GM12878 (cell line): Measurements from ENCODE around the gene CLEC2A. TPM values are rescaled to one million over a fixed set of nuclear protein-coding genes. Genes with fewer than 3 reads are reported as not detected.

Source experiments
- BHLHE40 ChIP-seq, 2 experiments: fragments of 450-650 bp in 1 of 2; IDR thresholded peaks; 2 replicates each; pipeline ENCODE4 v1.6.1; 2011 to 2017; ENCODE audit warnings: low read depth in 2 of 2, borderline replicate concordance in 1 of 2, improper control_type of control experiment in 1 of 2, low read length in 1 of 2, mild to moderate bottlenecking in 1 of 2
- CEBPB ChIP-seq, 2 experiments: fragments of 150-350 bp in 1 of 2; IDR thresholded peaks; 2 replicates each; pipeline ENCODE4 v1.6.1; 2012 to 2014; ENCODE audit warnings: low read depth in 2 of 2, low read length in 2 of 2, borderline replicate concordance in 1 of 2, inconsistent platforms in 1 of 2
- CREM ChIP-seq: IDR thresholded peaks from 2 replicates; pipeline ENCODE4 v1.6.1; 2014; ENCODE audit warnings: antibody characterized with exemption, low read depth
- EGR1 ChIP-seq, 2 experiments: IDR thresholded peaks; 1 replicate in 1 of 2; 2 replicates in 1 of 2; pipeline ENCODE4 v1.6.1; 2011 to 2012; ENCODE audit warnings: low read depth in 2 of 2, low read length in 2 of 2, borderline replicate concordance in 1 of 2, mild to moderate bottlenecking in 1 of 2, moderate library complexity in 1 of 2
- FOXM1 ChIP-seq: IDR thresholded peaks from 2 replicates; pipeline ENCODE4 v1.6.1; 2012; ENCODE audit warnings: low read depth, mild to moderate bottlenecking, inconsistent platforms, low read length, moderate library complexity
- HCFC1 ChIP-seq: fragments of 150-350 bp; IDR thresholded peaks from 2 replicates; pipeline ENCODE4 v1.6.1; 2014; ENCODE audit warnings: low read length
- HDAC6 ChIP-seq: fragments of 200-600 bp; sonication (generic); IDR thresholded peaks from one replicate; pipeline ENCODE4 v1.8.0; 2017; ENCODE audit warnings: antibody characterized with exemption; ENCODE audit not compliant: unreplicated experiment
- IKZF2 ChIP-seq, 2 experiments: fragments of 450-650 bp; IDR thresholded peaks; 2 replicates each; pipeline ENCODE4 v1.6.1; 2017; ENCODE audit warnings: mild to moderate bottlenecking in 2 of 2, moderate library complexity in 2 of 2
- KLF5 ChIP-seq: fragments of 450-650 bp; IDR thresholded peaks from 2 replicates; pipeline ENCODE4 v1.6.1; 2014; ENCODE audit warnings: mild to moderate bottlenecking; ENCODE audit not compliant: partially characterized antibody
- MEF2B ChIP-seq: fragments of 450-650 bp; IDR thresholded peaks from 2 replicates; pipeline ENCODE4 v1.6.1; 2018; ENCODE audit warnings: mild to moderate bottlenecking, moderate library complexity; ENCODE audit not compliant: partially characterized antibody, poor library complexity, severe bottlenecking
- MYC ChIP-seq: IDR thresholded peaks from 2 replicates; pipeline ENCODE4 v1.6.1; 2011; ENCODE audit warnings: mild to moderate bottlenecking, low read length, moderate library complexity, inconsistent platforms; ENCODE audit not compliant: insufficient read depth, insufficient replicate concordance, insufficient read length, severe bottlenecking
- NFIC ChIP-seq: IDR thresholded peaks from 2 replicates; pipeline ENCODE4 v1.6.1; 2012; ENCODE audit warnings: low read depth, mild to moderate bottlenecking, inconsistent platforms, low read length, moderate library complexity
- NFYB ChIP-seq: IDR thresholded peaks from 2 replicates; pipeline ENCODE4 v1.6.1; 2011; ENCODE audit warnings: low read depth, mild to moderate bottlenecking, low read length, improper control_type of control experiment, moderate library complexity; ENCODE audit not compliant: insufficient read depth
- POLR2A ChIP-seq: IDR thresholded peaks from 2 replicates; pipeline ENCODE4 v1.6.1; 2011; ENCODE audit warnings: low read depth, mild to moderate bottlenecking, low read length
- RUNX3 ChIP-seq: IDR thresholded peaks from 2 replicates; pipeline ENCODE4 v1.6.1; 2012; ENCODE audit warnings: low read length, inconsistent platforms
- SMAD5 ChIP-seq: IDR thresholded peaks from 2 replicates; pipeline ENCODE4 v1.6.1; 2016; ENCODE audit warnings: antibody characterized with exemption, low read depth
- ZNF207 ChIP-seq: fragments of 450-650 bp; IDR thresholded peaks from 2 replicates; pipeline ENCODE4 v1.6.1; 2014; ENCODE audit warnings: antibody characterized with exemption, mild to moderate bottlenecking, borderline replicate concordance
- ZNF274 ChIP-seq: IDR thresholded peaks from one replicate; pipeline ENCODE4 v1.8.0; 2011; ENCODE audit not compliant: insufficient read length, insufficient read depth
- ZSCAN29 ChIP-seq: fragments of 450-650 bp; IDR thresholded peaks from 2 replicates; pipeline ENCODE4 v1.6.1; 2017; ENCODE audit warnings: mild to moderate bottlenecking, moderate library complexity
- polyA plus RNA-seq, 11 experiments: library from polyadenylated mRNA; depleted of rRNA in 4 of 11; unstranded in 6 of 11; stranded (reverse) in 5 of 11; fragments of >200 nt; fragmentation: Nextera tagmentation in 4 of 11; fragmentation: Illumina TruSeq in 1 of 11; extraction: Ambion mirVana in 4 of 11; extraction: Trizol in 1 of 11; gene quantifications; 1 replicate in 1 of 11; 2 replicates in 10 of 11; pipeline versions ENCODE4 v1.2.1 to v1.2.3, GENCODE V29; 2011 to 2016; ENCODE audit warnings: inconsistent platforms in 2 of 11, missing spikeins in 2 of 11, low read depth in 1 of 11
- total RNA-seq, 4 experiments: library from RNA; depleted of rRNA in 3 of 4; stranded (reverse); fragments of >200 nt in 3 of 4; fragmentation: Illumina TruSeq in 1 of 4; extraction: Trizol in 1 of 4; gene quantifications; 2 replicates each; pipeline versions ENCODE4 v1.2.1 to v1.2.3, GENCODE V29; 2013 to 2021
- TF ChIP-seq, protein P1 (sequence below): fragments of 450-650 bp; IDR thresholded peaks from 2 replicates; pipeline ENCODE4 v1.6.1; 2017; ENCODE audit warnings: mild to moderate bottlenecking, moderate library complexity
- TF ChIP-seq, protein P2 (sequence below): IDR thresholded peaks from 2 replicates; pipeline ENCODE4 v1.6.1; 2011; ENCODE audit warnings: low read depth, mild to moderate bottlenecking, low read length, moderate library complexity, borderline replicate concordance; ENCODE audit errors: extremely low read depth
- TF ChIP-seq, protein P3 (sequence below): IDR thresholded peaks from 2 replicates; pipeline ENCODE4 v1.6.1; 2012; ENCODE audit warnings: low read length, inconsistent platforms

The CLEC2A gene
- total and polyA plus RNA-seq, 10 of the 15 experiments (the other 5 are each of a cell fraction or from before 2014, with no cell fraction given) = not detected

DNA sequence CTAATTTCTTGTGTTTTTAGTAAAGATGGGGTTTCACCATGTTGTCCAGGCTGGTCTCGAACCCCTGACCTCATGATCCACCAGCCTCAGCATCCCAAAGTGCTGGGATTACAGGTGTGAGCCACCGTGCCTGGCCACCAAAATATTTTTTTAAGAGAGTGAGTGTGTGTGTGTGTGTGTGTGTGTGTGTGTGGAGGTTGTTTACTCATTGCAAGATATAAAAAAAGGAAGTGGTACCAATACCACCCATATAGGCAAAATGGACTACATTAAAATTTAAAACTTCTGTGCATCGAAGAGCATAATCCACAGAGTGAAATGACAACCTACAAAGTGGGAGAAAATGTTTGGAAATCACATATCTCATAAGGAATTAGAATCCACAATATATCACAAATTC, 15.5 kb upstream of the CLEC2A start (continued):
- TF ChIP-seq, protein P1, sequence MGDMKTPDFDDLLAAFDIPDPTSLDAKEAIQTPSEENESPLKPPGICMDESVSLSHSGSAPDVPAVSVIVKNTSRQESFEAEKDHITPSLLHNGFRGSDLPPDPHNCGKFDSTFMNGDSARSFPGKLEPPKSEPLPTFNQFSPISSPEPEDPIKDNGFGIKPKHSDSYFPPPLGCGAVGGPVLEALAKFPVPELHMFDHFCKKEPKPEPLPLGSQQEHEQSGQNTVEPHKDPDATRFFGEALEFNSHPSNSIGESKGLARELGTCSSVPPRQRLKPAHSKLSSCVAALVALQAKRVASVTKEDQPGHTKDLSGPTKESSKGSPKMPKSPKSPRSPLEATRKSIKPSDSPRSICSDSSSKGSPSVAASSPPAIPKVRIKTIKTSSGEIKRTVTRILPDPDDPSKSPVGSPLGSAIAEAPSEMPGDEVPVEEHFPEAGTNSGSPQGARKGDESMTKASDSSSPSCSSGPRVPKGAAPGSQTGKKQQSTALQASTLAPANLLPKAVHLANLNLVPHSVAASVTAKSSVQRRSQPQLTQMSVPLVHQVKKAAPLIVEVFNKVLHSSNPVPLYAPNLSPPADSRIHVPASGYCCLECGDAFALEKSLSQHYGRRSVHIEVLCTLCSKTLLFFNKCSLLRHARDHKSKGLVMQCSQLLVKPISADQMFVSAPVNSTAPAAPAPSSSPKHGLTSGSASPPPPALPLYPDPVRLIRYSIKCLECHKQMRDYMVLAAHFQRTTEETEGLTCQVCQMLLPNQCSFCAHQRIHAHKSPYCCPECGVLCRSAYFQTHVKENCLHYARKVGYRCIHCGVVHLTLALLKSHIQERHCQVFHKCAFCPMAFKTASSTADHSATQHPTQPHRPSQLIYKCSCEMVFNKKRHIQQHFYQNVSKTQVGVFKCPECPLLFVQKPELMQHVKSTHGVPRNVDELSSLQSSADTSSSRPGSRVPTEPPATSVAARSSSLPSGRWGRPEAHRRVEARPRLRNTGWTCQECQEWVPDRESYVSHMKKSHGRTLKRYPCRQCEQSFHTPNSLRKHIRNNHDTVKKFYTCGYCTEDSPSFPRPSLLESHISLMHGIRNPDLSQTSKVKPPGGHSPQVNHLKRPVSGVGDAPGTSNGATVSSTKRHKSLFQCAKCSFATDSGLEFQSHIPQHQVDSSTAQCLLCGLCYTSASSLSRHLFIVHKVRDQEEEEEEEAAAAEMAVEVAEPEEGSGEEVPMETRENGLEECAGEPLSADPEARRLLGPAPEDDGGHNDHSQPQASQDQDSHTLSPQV = no peak
- no peak for TF ChIP-seq SMAD5
- TF ChIP-seq ZNF207 = no peak
- TF ChIP-seq IKZF2 (IDR thresholded peaks at IDR 0.05) = 0 out of 4 replicates have a peak, but pooled peaks have one; percentile 38 to 56
- TF ChIP-seq EGR1 (IDR thresholded peaks at IDR 0.05; ENCODE audit: borderline replicate concordance in 1 of 2, low read depth in 2 of 2, low read length in 2 of 2) = no peak
- TF ChIP-seq, protein P2, sequence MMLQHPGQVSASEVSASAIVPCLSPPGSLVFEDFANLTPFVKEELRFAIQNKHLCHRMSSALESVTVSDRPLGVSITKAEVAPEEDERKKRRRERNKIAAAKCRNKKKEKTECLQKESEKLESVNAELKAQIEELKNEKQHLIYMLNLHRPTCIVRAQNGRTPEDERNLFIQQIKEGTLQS = no peak
- no peak for TF ChIP-seq KLF5
- TF ChIP-seq HCFC1 = no peak
- no peak for TF ChIP-seq ZNF274
- TF ChIP-seq CREM = 0 out of 2 replicates have a peak, but pooled peaks have one; percentile 11
- TF ChIP-seq MYC = no peak
- TF ChIP-seq ZSCAN29 = no peak
- TF ChIP-seq FOXM1 = no peak; the same call in 1 of the 2 replicates
- no peak for TF ChIP-seq NFYB
- no peak for TF ChIP-seq CEBPB (IDR thresholded peaks at IDR 0.05; ENCODE audit: borderline replicate concordance in 1 of 2, low read depth in 2 of 2, low read length in 2 of 2)
- TF ChIP-seq, protein P3, sequence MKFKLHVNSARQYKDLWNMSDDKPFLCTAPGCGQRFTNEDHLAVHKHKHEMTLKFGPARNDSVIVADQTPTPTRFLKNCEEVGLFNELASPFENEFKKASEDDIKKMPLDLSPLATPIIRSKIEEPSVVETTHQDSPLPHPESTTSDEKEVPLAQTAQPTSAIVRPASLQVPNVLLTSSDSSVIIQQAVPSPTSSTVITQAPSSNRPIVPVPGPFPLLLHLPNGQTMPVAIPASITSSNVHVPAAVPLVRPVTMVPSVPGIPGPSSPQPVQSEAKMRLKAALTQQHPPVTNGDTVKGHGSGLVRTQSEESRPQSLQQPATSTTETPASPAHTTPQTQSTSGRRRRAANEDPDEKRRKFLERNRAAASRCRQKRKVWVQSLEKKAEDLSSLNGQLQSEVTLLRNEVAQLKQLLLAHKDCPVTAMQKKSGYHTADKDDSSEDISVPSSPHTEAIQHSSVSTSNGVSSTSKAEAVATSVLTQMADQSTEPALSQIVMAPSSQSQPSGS = peak; percentile 44
- TF ChIP-seq BHLHE40 (IDR thresholded peaks at IDR 0.05; ENCODE audit: borderline replicate concordance in 1 of 2, low read depth in 2 of 2, low read length in 1 of 2) = no peak
- no peak for TF ChIP-seq MEF2B
- TF ChIP-seq HDAC6 = no peak
- TF ChIP-seq RUNX3 = peak; percentile 42; the same call in 1 of the 2 replicates
- TF ChIP-seq POLR2A = no peak
- no peak for TF ChIP-seq NFIC
